ENCODE data around the gene EYA4. TPM values are rescaled to one million over a fixed set of nuclear protein-coding genes. Genes with fewer than 3 reads are reported as not detected.

The EYA4 gene
- total RNA-seq, 2 donors from 2014 or later: 0.11 to 0.26 TPM

- H3K9ac ChIP-seq (ENCODE audit: extremely low read depth, low read length, poor library complexity, severe bottlenecking): no peak overlapping the region
- Mint-ChIP-seq H3K9me3 (peaks cover 10% of the 10 kb centered on the region), H3K27me3 (ENCODE audit: insufficient read depth) (no peaks in the 10 kb centered on the region), H3K36me3 (ENCODE audit: low read depth) (no peaks in the 10 kb centered on the region), H3K4me3 (no peak overlapping the region), H3K27ac (no peak overlapping the region), H3K4me1 (peaks cover 21% of the 10 kb centered on the region)
- no peaks in the 10 kb centered on the region for H3K9me3 ChIP-seq (ENCODE audit: control insufficient read depth, low read length)
- no peak overlapping the region for H3K4me3 ChIP-seq (ENCODE audit: low read length)
- peaks cover 13% of the 10 kb centered on the region for H3K4me1 ChIP-seq (ENCODE audit: control insufficient read depth, insufficient read depth, low read length)
- H3K36me3 ChIP-seq (ENCODE audit: control insufficient read depth, insufficient read depth, low read length): no peaks in the 10 kb centered on the region
- DNase-seq: no peak
- 92 to 100% methylated on average over 6 to 7 of the region's 7 CpGs for WGBS, 2 experiments (ENCODE audit: insufficient coverage in 1 of 2, insufficient read length in 1 of 2)
- no peak for TF ChIP-seq CTCF (conservative IDR thresholded peaks at IDR 0.05)
- H3K27me3 ChIP-seq (ENCODE audit: control insufficient read depth, insufficient read depth, low read length, poor library complexity, severe bottlenecking): no peaks in the 10 kb centered on the region
- no peak overlapping the region for H3K27ac ChIP-seq (ENCODE audit: low read depth, low read length)
Measured at GRCh38 chr6:133435065-133435728, 194.0 kb downstream of the EYA4 start.

DNA sequence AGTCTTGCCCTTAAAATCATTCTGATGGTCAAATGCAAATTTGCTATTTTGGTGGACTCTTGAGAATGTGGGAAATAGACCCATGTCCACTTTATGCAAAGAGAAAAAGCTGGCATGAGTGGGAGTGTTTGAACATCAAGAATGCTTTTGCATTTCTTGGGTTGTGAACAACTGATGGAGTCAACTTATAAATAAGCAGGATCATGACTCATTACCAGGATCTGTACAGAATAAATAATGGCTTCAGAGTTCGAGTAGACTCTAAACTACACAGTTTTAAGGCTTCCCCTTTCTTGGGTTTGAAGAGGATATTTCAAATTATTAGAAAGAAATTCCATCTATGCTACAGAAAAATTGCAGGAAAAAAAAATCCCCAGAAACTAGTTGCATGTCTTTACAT is 195.5 kb downstream of the EYA4 start:
- no peak for TF ChIP-seq CTCF (conservative IDR thresholded peaks at IDR 0.05)
- Mint-ChIP-seq H3K4me3 (no peak overlapping the region), H3K9me3 (peaks cover 12% of the 10 kb centered on the region), H3K4me1 (peaks cover 15% of the 10 kb centered on the region), H3K27ac (no peak overlapping the region), H3K36me3 (ENCODE audit: low read depth) (no peaks in the 10 kb centered on the region), H3K27me3 (ENCODE audit: insufficient read depth) (no peaks in the 10 kb centered on the region)
- H3K27ac ChIP-seq (ENCODE audit: low read depth, low read length): no peak overlapping the region
- WGBS, 2 experiments (ENCODE audit: insufficient coverage in 1 of 2, insufficient read length in 1 of 2): 75% methylated on average over 1 of the region's 1 CpG; no CpG with 5 or more reads in 1 of the 2 experiments
- H3K9ac ChIP-seq (ENCODE audit: extremely low read depth, low read length, poor library complexity, severe bottlenecking): no peak overlapping the region
- H3K9me3 ChIP-seq (ENCODE audit: control insufficient read depth, low read length): no peaks in the 10 kb centered on the region
- H3K4me1 ChIP-seq (ENCODE audit: control insufficient read depth, insufficient read depth, low read length): peaks cover 13% of the 10 kb centered on the region
- no peaks in the 10 kb centered on the region for H3K36me3 ChIP-seq (ENCODE audit: control insufficient read depth, insufficient read depth, low read length)
- H3K4me3 ChIP-seq (ENCODE audit: low read length): no peak overlapping the region
- no peaks in the 10 kb centered on the region for H3K27me3 ChIP-seq (ENCODE audit: control insufficient read depth, insufficient read depth, low read length, poor library complexity, severe bottlenecking)
- DNase-seq: no peak

DNA sequence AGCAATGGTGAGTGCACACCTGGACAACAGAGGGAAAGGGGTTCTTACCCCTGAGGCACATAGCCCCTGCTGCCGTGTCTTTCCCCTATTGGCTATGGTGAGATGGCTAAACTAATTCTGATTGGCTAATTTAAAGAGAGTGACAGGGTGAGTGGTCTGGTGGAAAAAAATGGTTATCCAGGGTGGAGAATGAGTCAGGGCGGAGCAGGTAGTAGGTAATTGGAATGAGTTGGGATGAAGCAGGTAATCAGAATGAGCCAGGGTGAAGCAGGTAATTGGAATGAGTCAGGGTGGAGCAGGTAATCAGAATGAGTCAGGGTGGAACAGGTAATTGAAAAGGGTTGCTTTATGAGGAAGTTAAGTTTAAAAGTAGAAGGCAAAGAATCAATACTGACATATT is 200.3 kb downstream of the EYA4 start:
- Mint-ChIP-seq H3K9me3 (peaks cover 12% of the 10 kb centered on the region), H3K4me3 (no peak overlapping the region), H3K27ac (no peak overlapping the region), H3K4me1 (peaks cover 4% of the 10 kb centered on the region), H3K36me3 (ENCODE audit: low read depth) (no peaks in the 10 kb centered on the region), H3K27me3 (ENCODE audit: insufficient read depth) (no peaks in the 10 kb centered on the region)
- DNase-seq: no peak
- Histone ChIP-seq H3K9ac (ENCODE audit: extremely low read depth, low read length, poor library complexity, severe bottlenecking) (no peak overlapping the region), H3K27me3 (ENCODE audit: control insufficient read depth, insufficient read depth, low read length, poor library complexity, severe bottlenecking) (no peaks in the 10 kb centered on the region), H3K27ac (ENCODE audit: low read depth, low read length) (no peak overlapping the region), H3K36me3 (ENCODE audit: control insufficient read depth, insufficient read depth, low read length) (no peaks in the 10 kb centered on the region), H3K4me3 (ENCODE audit: low read length) (no peak overlapping the region), H3K4me1 (ENCODE audit: control insufficient read depth, insufficient read depth, low read length) (no peaks in the 10 kb centered on the region), H3K9me3 (ENCODE audit: control insufficient read depth, low read length) (no peaks in the 10 kb centered on the region)
- TF ChIP-seq CTCF (conservative IDR thresholded peaks at IDR 0.05): no peak
- WGBS, 2 experiments (ENCODE audit: insufficient coverage in 1 of 2, insufficient read length in 1 of 2): 92 to 96% methylated on average over 2 of the region's 2 CpGs

Data from endodermal cell (in vitro differentiated cells).